ENCODE results near the gene PON2.
"Not testable (repeated sequence)": the region's sequence is repeated elsewhere in the genome, so short reads cannot be mapped to it uniquely, and the experiment has no call there.

Gene PON2

DNA sequence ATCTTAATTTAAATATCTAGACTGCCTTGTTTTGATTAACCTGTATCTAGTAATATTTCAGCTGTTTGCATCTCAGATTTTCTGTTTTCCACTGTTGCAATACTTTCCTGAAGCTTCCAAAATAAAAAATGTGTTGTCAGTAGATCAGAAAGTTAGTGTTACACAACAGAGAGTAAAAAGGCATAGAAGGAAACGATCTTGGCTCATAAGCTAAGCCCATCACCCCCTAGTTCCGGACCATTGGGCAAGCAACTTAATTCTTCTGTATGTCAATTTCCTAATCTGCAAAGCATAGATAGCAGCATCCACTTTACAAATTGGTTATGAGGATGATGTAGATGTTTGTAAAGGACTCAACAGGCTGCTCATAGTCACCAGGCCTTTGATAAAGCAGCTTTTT is 43.1 kb downstream of the PON2 start:
- DNase-seq (ENCODE audit: extremely low read depth, low read depth) = no peak
- TF ChIP-seq, protein P1, sequence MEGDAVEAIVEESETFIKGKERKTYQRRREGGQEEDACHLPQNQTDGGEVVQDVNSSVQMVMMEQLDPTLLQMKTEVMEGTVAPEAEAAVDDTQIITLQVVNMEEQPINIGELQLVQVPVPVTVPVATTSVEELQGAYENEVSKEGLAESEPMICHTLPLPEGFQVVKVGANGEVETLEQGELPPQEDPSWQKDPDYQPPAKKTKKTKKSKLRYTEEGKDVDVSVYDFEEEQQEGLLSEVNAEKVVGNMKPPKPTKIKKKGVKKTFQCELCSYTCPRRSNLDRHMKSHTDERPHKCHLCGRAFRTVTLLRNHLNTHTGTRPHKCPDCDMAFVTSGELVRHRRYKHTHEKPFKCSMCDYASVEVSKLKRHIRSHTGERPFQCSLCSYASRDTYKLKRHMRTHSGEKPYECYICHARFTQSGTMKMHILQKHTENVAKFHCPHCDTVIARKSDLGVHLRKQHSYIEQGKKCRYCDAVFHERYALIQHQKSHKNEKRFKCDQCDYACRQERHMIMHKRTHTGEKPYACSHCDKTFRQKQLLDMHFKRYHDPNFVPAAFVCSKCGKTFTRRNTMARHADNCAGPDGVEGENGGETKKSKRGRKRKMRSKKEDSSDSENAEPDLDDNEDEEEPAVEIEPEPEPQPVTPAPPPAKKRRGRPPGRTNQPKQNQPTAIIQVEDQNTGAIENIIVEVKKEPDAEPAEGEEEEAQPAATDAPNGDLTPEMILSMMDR (IDR thresholded peaks at IDR 0.05; ENCODE audit: low read depth, low read length) = no peak

DNA sequence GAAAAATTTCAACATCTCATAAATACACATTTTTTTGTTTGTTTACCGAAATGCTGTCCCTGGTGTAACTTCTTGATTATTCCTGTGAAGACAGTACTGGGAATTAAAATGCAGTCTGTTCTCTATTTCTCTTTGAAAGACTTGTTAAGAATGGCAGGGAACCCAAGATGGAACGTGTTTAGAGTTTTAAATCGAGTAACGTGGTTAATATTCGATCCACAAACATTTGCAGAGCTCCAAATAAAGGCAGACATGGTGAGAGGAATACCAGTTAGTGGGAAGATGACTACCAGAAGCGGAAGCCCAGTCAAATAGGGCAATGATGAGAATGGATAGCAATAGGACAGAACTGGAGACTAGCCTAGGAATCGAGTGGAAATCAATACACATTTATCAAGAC is 45.3 kb downstream of the PON2 start:
- DNase-seq (ENCODE audit: extremely low read depth, low read depth) = no peak
- TF ChIP-seq, protein P1 (IDR thresholded peaks at IDR 0.05; ENCODE audit: low read depth, low read length) = no peak

DNA sequence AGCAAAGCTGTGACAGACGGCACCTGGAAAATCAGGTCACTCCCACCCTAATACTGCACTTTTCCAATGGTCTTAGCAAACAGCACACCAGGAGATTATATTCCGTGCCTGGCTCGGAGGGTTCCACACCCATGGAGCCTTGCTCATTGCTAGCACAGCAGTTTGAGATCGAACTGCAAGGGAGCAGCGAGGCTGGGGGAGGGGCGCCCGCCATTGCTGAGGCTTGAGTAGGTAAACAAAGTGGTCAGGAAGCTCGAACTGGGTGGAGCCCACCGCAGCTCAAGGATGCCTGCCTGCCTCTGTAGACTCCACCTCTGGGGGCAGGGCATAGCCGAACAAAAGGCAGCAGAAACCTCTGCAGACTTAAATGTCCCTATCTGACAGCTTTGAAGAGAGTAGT is 55.4 kb downstream of the PON2 start:
- not testable (repeated sequence) for DNase-seq (ENCODE audit: extremely low read depth, low read depth)

DNA sequence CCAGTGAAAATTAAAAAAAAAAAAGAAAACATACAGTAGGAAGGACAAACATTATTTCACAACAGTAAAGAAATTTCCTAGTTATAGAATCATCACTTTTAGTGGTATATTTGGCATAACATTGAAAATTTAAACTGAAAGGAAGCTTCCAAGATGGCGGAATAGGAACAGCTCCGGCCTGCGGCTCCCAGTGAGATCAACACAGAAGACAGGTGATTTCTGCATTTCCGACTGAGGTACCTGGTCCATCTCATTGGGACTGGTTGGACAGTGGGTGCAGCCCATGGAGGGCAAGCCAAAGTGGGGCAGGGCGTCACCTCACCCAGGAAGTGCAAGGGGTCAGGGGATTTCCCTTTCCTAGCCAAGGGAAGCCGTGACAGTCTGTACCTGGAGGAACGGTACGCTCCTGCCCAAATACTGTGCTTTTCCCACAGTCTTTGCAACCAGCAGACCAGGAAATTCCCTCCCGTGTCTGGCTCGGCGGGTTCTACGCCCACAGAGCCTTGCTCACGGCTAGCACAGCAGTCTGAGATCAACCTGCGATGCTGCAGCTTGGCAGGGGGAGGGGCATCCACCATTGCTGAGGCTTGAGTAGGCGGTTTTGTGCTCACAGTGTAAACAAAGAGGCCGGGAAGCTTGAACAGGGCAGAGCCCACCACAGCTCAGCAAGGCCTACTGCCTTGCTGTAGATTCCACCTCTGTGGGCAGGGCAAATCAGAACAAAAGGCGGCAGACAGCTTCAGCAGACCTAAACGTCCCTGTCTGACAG is 58.0 kb downstream of the PON2 start:
- TF ChIP-seq, protein P1 (IDR thresholded peaks at IDR 0.05; ENCODE audit: low read depth, low read length) = no peak
- DNase-seq (ENCODE audit: extremely low read depth, low read depth) = no peak

DNA sequence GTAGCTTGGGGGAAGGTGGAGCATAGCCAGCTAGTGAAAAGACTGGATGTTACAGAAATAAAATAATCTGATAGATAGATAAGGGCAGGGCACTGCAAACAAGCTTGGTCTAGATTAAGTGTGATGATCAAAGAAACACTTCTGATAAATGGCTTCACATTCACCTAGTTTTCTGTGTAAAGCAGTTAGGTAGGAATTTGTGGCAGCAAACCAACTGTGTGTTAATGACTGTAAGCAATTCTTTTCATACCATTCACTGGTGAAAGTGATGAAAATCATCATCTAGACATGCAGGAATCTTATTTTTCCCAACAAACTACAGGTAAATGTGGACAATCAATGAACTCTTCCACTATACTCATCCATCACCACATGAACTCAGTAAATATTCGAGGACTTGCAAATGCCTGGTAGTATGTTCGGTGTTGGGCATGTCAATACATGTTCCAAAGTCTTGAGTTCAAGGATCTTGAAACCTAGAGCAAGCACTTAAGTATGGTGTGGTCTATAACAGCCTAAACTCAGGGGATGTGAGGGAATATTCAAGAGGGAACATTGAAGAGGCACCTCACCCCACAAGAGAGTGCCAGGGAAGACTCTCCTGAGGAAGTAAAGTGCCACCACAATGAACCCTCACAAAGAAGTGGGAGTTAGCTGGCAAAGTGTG is 59.1 kb downstream of the PON2 start:
- no peak for DNase-seq (ENCODE audit: extremely low read depth, low read depth)
- TF ChIP-seq, protein P1 (IDR thresholded peaks at IDR 0.05; ENCODE audit: low read depth, low read length) = no peak

DNA sequence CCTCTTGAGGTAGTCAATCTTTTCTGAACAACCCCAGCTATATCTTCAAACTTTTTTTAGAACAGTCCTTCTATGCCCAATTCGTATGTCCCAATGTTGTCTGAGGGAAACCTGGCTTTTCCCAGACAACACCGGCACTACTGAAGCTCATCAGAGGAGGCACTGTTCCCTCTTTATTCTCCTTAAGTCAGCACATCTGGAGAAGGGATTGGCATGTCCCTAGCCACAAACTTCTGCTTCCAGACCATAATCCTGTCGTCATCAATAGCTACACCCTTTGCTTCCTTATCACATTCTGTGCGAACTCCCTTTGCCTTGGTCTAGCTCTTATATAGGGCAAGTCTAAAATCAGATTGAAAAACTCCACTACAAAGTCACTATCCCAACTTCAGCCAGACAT is 61.5 kb downstream of the PON2 start:
- TF ChIP-seq, protein P1 (IDR thresholded peaks at IDR 0.05; ENCODE audit: low read depth, low read length) = no peak
- no peak for DNase-seq (ENCODE audit: extremely low read depth, low read depth)

DNA sequence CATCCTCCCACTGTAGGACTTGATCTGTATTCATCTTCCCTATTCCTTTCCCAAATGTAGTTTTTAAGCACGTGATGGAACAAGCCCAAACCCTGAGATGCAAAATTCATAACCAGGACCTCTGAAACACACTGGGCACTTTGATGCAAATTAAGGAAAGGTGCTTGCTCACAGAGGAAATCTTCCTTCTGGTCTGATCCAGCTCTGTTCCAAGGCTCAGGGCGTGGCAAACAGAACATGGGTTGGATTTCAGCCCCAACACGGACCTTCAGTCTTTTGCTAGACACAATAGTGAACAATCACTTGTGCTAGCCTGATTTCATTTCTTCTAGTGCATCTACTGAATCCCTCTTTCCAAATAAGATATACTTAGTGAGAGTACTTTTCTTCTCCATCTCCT is 66.6 kb downstream of the PON2 start:
- TF ChIP-seq, protein P1 (IDR thresholded peaks at IDR 0.05; ENCODE audit: low read depth, low read length) = no peak

More for the DNA sequence above, 66.6 kb downstream of the PON2 start:
- no peak for DNase-seq (ENCODE audit: extremely low read depth, low read depth)
